Natural killer cell (primary cell): ENCODE measurements around the gene SNX12. TPM values are rescaled to one million over a fixed set of nuclear protein-coding genes. Genes with fewer than 3 reads are reported as not detected.

Source experiments
- ATAC-seq, 3 donors: fragments of 150-1000 bp in 2 of 3; fragments of 200-7000 bp in 1 of 3; cut with Tn5 transposase; 1 replicate in 1 of 3; 2 replicates in 2 of 3; pipeline ENCODE4 v1.10.0; 2021; ENCODE audit warnings: mild to moderate bottlenecking in 2 of 3, moderate library complexity in 2 of 3
- DNase-seq, 2 donors: peaks; one replicate each; pipeline versions ENCODE4 v3.0.0 to v3.0.0-alpha.2; 2013 to 2021; ENCODE audit warnings: mixed read lengths in 1 of 2
- H3K27ac ChIP-seq: one replicate; pipeline ENCODE4 v1.5.1; 2013; ENCODE audit warnings: mild to moderate bottlenecking, low read length
- H3K27me3 ChIP-seq: one replicate; pipeline ENCODE4 v1.6.1; 2013; ENCODE audit warnings: low read length; ENCODE audit not compliant: control insufficient read depth, insufficient read depth
- H3K36me3 ChIP-seq: one replicate; pipeline ENCODE4 v1.6.1; 2013; ENCODE audit warnings: low read length; ENCODE audit not compliant: control insufficient read depth, insufficient read depth
- H3K4me1 ChIP-seq: one replicate; pipeline ENCODE4 v1.6.1; 2013; ENCODE audit warnings: low read length; ENCODE audit not compliant: control insufficient read depth, insufficient read depth
- H3K4me3 ChIP-seq: one replicate; pipeline ENCODE4 v1.5.1; 2013; ENCODE audit warnings: low read length
- H3K9me3 ChIP-seq: one replicate; pipeline ENCODE4 v1.6.1; 2013; ENCODE audit warnings: low read length; ENCODE audit not compliant: control insufficient read depth, insufficient read depth
- H3K27ac Mint-ChIP-seq, 2 donors: one replicate each; pipeline ENCODE4 v1.8.0; 2022; ENCODE audit warnings: mild to moderate bottlenecking in 2 of 2, mixed read lengths in 2 of 2, moderate library complexity in 1 of 2
- H3K27me3 Mint-ChIP-seq, 2 donors: one replicate each; pipeline ENCODE4 v1.8.0; 2022; ENCODE audit warnings: low read depth in 2 of 2, mixed read lengths in 2 of 2
- H3K36me3 Mint-ChIP-seq: one replicate; pipeline ENCODE4 v1.8.0; 2022; ENCODE audit warnings: mixed read lengths
- H3K4me1 Mint-ChIP-seq, 2 donors: one replicate each; pipeline ENCODE4 v1.8.0; 2022; ENCODE audit warnings: mixed read lengths in 2 of 2
- H3K4me3 Mint-ChIP-seq: one replicate; pipeline ENCODE4 v1.8.0; 2022; ENCODE audit warnings: mild to moderate bottlenecking, moderate library complexity, mixed read lengths
- H3K9me3 Mint-ChIP-seq, 2 donors: one replicate each; pipeline ENCODE4 v1.8.0; 2022; ENCODE audit warnings: mixed read lengths in 2 of 2
- CTCF ChIP-seq: fragments of 200-600 bp; IDR thresholded peaks from one replicate; pipeline ENCODE4 v1.8.0; 2022; ENCODE audit warnings: antibody characterized with exemption
- WGBS: methylation state at CpG from one replicate; pipeline ENCODE4 v1.1.7; 2013; ENCODE audit warnings: missing lambda C conversion rate; ENCODE audit not compliant: insufficient coverage; 5-methylcytosine and 5-hydroxymethylcytosine counted together
- intact Hi-C: fragments of 100-400 bp; cut with micrococcal nuclease; formaldehyde crosslinking; loops from one replicate; pipeline ENCODE4 v1.14.2; 2022
- total RNA-seq, 4 donors: library from RNA; stranded (reverse); fragments of 120-200 nt in 1 of 4; gene quantifications; one replicate each; pipeline versions ENCODE4 v1.2.3 to v1.2.4, GENCODE V29; 2013 to 2022

Gene SNX12
- total RNA-seq, 3 donors from 2014 or later (not counting 1 experiment from before 2014, with no cell fraction given), result 36.0 to 40.1 (median 38.6) TPM

GRCh38 chrX:71107245-71107644 lies 39.1 kb upstream of the SNX12 start:
- Mint-ChIP-seq H3K27me3 (no peaks in the 10 kb centered on the region), H3K27ac (peak overlapping the region; percentile 97 to 99), H3K36me3 (peaks cover 5% of the 10 kb centered on the region), H3K4me3 (peak overlapping the region; percentile 84), H3K4me1 (peaks cover 73 to 88% of the 10 kb centered on the region in 2 donors), H3K9me3 (no peaks in the 10 kb centered on the region)
- no peak for TF ChIP-seq CTCF
- Histone ChIP-seq H3K36me3 (peaks cover 29% of the 10 kb centered on the region), H3K9me3 (no peaks in the 10 kb centered on the region), H3K4me1 (peaks cover 88% of the 10 kb centered on the region), H3K27ac (peak overlapping the region; percentile 100), H3K27me3 (no peaks in the 10 kb centered on the region), H3K4me3 (no peak overlapping the region)
- intact Hi-C loops, result loop anchor here (10.0 kb wide), 1 partner anchor 428 kb away; the partner anchor contains the start of gene OGT
- peak in 1 of 2 donors; percentile 12 for DNase-seq
- no peak for ATAC-seq
- 53% methylated on average over 4 of the region's 4 CpGs for WGBS

GRCh38 chrX:71106427-71106826 lies 38.3 kb upstream of the SNX12 start, which contains the start of gene CXorf65:
CXorf65 (minus strand) TSS chrX:71106740; CDS start chrX:71106556, 184 bp downstream.
- peak within 1 kb of the TSS; percentile 84 for H3K4me3 Mint-ChIP-seq
- peak within 1 kb of the TSS; percentile 97 to 99 for H3K27ac Mint-ChIP-seq
- peaks cover 68 to 84% of the 10 kb centered on the region in 2 donors for H3K4me1 Mint-ChIP-seq
- DNase-seq, result peak in 1 of 2 donors; percentile 48
- WGBS, result 100% methylated on average over 1 of the region's 1 CpG
- no peaks in the 10 kb centered on the region for H3K9me3 ChIP-seq
- H3K27me3 Mint-ChIP-seq, result peaks cover 0 to 2% of the 10 kb centered on the region in 2 donors
- peaks cover 5% of the 10 kb centered on the region for H3K36me3 Mint-ChIP-seq
- TF ChIP-seq CTCF, result no peak
- H3K4me1 ChIP-seq, result peaks cover 90% of the 10 kb centered on the region
- peak within 1 kb of the TSS; percentile 100 for H3K27ac ChIP-seq
- no peaks in the 10 kb centered on the region for H3K27me3 ChIP-seq
- ATAC-seq, result peak in 2 of 3 donors; percentile 8 to 37
- H3K4me3 ChIP-seq, result no peak within 1 kb of the TSS
- H3K9me3 Mint-ChIP-seq, result no peaks in the 10 kb centered on the region
- intact Hi-C loops, result loop anchor here (10.0 kb wide), 1 partner anchor 428 kb away; the partner anchor contains the start of gene OGT
- peaks cover 29% of the 10 kb centered on the region for H3K36me3 ChIP-seq

DNA sequence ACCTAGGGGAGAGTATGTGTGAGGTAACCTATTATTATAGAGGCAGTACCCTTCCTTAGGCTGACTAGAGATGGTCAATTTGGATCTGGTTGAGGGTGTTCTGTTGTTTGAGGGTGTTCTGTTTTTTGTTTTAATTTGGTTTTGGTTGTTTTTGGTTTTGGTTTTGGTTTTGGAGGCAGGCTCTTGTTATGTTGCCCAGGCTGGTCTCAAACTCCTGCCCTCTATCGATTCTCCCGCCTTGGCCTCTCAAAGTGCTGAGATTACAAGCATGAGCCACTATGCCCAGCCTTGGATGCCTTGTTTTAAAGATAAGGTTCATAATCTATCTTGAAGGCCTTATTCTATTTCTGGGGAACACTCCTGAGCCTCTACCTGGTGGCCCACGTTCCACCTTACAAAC lies 37.5 kb upstream of the SNX12 start:
- Histone ChIP-seq H3K4me3 (no peak overlapping the region), H3K9me3 (no peaks in the 10 kb centered on the region), H3K27ac (peak overlapping the region; percentile 89), H3K36me3 (peaks cover 31% of the 10 kb centered on the region), H3K27me3 (no peaks in the 10 kb centered on the region), H3K4me1 (peaks cover 96% of the 10 kb centered on the region)
- peak in 1 of 3 donors; percentile 2 for ATAC-seq
- peak in 1 of 2 donors; percentile 47 for DNase-seq
- WGBS, result 57% methylated on average over 3 of the region's 3 CpGs
- Mint-ChIP-seq H3K27ac (peak overlapping the region; percentile 97 to 99), H3K9me3 (no peaks in the 10 kb centered on the region), H3K4me1 (peaks cover 71 to 88% of the 10 kb centered on the region in 2 donors), H3K27me3 (peaks cover 0 to 9% of the 10 kb centered on the region in 2 donors), H3K4me3 (peak overlapping the region; percentile 78), H3K36me3 (peaks cover 5% of the 10 kb centered on the region)
- no peak for TF ChIP-seq CTCF
- intact Hi-C loops, result loop anchor here (10.0 kb wide), 1 partner anchor 429 kb away; the partner anchor contains the start of gene OGT
